Stimulated activated CD8-positive, alpha-beta memory T cell treated with anti-CD3 and anti-CD28 coated beads, Interleukin-2, amount 100 ng/mL, for 1 hour (primary cell): Measurements from ENCODE around the gene RAB5B.
A peak's percentile ranks its signal among the peaks of the same experiment; 100 is the strongest.
"Not testable (repeated sequence)": the region's sequence is repeated elsewhere in the genome, so short reads cannot be mapped to it uniquely, and the experiment has no call there.

Source experiments
- DNase-seq, 2 donors: peaks; one replicate each; pipeline ENCODE4 v3.0.0-alpha.2; 2020; ENCODE audit warnings: low read depth in 2 of 2

The RAB5B gene

DNA sequence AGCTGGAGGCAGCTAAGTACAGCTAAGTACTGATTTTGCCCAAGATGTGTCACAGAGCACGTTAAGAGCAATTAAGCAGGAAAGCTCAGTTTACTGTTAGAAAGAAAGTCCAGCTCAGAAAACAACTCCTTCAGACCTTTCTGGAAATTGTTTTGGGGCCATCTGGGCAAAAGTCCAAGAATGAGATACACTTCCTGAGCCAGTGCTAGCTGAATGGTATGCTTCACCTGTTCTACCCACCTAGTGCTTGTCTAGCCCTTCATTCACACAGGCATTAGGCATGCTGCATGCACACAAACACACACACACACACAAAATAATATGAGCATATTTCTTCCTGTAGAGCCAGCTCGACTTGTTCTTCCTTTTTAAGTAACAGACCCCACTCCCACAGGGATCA lies 40.3 kb downstream of the RAB5B start:
- DNase-seq: no peak

DNA sequence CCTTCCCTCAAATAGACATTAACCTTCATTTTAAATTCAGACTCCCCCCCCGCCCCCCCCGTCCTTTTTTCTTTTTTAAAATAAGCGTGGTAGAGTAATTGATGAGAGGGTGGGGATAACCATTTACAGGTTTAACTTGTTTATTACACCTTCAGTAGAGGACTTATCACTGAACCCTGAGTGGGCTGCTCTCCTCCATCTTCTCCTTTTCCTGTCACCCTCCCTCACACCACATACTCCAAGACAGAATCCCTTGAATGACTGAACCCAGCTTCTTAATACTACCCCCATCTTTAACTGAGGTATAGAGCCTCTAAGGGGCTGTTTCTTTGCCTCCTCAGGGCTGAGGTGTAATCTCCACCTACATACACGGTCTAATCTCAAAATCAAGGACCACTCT lies 43.3 kb downstream of the RAB5B start:
- no peak for DNase-seq

DNA sequence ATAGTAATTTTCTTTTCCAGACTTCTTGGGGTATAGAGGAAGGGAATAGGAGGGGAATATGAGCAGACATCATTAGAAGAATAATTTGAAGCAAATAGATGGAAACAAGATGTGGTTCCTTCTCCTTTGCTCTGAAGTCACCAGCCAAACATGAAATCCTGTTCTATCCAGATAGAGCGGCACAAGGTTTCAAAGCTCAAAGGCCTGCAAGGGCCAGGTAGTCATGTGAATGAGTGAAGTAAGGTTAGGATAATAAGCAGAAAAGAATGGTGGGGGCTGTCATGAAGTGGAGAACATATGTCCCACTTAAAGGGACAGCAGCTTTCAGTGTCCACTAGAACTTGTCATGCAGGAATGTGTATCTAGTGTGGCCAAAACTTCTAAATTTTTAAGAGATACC lies 44.5 kb downstream of the RAB5B start:
- DNase-seq: no peak

DNA sequence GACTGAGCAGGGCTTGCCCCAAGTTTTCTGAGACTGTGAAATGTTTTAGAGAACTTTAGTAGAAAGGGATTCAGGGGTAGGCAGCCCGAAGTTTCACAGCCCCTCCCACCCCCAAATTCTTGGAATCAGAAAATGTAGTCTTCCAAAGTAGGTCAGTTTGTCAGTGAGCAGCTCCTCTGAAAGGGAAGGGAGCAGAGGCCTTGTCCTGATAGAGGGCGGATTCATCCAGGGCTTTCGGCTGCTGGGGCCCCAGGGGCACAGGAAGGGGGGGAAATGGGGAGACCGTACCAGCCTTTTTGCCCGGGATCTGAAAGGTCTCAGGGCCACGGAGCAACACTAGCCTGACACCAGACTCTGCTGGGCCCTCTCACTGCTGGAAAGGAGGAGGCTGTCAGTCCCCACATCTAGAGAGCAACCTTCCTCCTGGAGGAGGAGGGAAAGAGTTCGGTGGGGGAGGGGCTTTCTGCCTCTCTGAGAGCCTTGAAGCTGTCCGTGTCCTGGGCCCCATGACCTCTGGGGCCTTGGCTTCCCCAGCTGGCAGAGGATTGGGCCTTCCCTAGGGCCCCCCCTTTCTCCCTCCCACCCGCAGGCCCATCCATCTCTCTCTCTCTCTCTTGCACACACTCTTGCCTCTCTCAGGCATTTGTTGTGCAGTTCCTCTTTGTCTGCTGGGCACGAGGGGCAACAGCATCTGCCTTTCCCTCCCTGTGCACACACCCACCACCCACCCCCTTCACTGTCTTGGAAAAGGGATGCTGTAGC lies 46.7 kb downstream of the RAB5B start, which contains the start of gene IKZF4:
IKZF4 (plus strand) TSS at position 621 of the 762 bp plus-strand sequence. CDS start 451 bp downstream, outside the sequence.
- DNase-seq: no peak

DNA sequence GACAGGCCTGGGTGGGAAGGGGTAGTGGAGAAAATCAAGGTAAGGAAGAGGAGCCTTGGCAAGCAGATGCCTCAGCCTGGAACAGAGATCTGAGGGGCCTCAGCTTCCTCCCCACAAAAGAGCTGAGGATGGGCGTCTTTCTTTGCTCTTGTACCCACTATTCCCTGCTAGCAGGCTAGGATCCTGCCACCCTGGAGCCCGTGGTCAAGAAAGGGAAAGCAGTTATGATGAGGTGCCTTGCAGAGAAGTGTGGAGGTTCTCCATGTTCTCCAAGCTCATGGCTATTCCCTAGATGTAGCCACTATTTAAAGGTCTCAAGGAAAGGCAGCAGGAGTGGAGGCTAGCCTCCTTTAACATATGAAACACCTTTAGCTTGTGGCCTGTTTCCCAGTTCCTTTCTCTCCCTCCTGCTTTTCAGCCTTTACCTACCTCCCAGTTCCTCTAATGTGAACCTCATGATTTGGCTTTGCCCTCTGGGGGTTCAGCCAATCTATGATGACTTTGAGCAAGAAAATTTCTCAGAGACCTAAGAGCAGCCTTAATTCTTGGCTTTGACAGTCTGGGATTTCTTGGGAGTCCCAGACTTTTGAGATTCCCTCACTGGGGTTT lies 48.1 kb downstream of the RAB5B start:
- no peak for DNase-seq

DNA sequence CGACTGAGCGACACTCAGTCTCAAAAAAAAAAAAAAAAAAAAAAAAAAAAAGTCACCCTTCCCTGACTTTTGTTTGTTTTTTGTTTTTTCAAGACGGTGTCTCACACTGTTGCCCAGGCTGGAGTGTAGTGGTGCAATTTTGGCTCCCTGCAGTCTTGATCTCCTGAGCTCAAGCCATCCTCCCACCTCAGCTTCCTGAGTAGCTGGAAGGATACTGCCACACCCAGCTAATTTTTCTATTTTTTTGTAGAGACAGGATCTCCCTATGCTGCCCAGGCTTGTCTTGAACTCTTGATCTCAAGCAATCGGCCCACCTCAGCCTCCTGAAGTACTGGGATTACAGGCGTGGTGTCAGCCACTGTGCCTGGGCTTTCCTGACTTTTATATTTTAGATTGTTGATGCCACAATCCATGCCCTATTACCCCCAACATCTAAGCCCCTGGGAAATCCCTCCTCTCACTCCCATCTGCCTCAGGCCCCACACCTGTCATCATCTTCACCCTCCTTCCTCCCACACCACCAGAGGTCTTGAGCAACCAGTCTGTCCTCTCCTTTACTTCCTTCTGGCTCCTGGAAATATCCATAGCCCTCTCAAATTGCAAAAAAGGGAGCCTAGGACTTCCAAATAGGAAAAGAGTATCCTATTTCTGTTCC lies 54.8 kb downstream of the RAB5B start:
- DNase-seq: no peak

DNA sequence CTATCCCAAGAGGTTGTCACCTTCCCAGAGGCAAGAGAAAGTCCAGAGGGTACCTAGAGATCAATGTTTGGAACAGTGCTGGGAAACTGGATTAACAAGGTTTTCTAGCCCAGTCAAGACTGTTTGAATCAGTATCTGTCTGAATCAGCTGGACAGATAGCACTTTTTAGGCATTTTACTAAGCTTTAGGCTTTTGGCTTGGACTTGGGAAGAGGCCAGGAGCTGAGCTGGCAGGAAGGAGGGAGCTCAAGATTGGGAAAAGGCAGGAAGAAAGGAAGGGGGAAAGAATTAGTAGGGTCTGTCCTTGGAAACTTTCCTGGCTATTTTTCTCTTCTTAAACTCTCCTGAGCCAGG lies 55.3 kb downstream of the RAB5B start:
- no peak for DNase-seq

DNA sequence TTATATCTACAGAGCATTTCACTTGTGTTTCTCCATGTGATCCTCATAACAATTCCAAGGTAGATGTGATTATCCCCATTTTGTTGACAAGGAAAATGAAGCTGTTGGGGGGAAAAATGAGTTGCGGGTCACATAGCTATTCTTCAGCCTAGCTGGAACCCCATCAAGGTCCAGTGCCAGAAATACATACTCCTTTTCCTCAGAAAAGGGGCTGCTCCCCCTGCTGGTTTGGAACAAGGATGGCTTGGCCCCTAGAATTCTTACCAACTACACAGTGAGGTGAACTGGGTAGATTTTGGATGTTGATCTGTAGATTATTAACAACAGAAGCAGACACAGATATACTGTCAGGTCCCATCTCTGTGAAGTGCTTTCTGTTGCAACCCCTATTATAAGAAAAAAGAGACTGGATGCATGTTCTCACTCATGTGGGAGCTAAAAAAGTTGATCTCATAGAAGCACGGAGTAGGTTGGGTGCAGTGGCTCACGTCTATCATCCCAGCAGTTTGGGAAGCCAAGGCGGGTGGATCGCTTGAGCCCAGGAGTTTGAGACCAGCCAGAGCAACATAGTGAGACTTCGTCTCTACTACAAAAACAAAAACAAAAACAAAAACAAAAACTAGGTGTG lies 55.9 kb downstream of the RAB5B start:
- DNase-seq: no peak

DNA sequence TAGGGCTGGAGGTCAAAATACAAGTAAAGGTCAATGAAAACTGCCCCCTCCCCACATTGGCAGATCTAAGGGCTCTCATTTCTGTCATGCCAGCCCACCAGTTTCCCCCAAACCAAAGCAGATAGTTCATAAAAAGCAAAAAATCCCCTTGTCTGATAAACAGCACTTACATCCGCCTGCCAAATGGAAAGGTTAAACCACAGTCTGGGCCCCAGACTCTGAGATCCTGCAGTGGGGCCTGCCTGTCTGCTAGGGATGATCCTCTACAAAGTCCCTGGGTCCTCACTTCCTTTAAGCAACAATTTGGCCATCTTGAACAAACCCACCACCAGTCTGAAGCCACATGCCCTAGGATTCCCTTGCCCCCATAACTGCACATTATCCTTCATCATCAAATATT lies 58.1 kb downstream of the RAB5B start:
- DNase-seq: no peak

DNA sequence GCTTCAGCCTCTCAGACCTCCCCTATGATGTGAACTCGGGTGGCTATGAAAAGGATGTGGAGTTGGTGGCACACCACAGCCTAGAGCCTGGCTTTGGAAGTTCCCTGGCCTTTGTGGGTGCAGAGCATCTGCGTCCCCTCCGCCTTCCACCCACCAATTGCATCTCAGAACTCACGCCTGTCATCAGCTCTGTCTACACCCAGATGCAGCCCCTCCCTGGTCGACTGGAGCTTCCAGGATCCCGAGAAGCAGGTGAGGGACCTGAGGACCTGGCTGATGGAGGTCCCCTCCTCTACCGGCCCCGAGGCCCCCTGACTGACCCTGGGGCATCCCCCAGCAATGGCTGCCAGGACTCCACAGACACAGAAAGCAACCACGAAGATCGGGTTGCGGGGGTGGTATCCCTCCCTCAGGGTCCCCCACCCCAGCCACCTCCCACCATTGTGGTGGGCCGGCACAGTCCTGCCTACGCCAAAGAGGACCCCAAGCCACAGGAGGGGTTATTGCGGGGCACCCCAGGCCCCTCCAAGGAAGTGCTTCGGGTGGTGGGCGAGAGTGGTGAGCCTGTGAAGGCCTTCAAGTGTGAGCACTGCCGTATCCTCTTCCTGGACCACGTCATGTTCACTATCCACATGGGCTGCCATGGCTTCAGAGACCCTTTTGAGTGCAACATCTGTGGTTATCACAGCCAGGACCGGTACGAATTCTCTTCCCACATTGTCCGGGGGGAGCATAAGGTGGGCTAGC lies 60.9 kb downstream of the RAB5B start:
- DNase-seq: no peak

DNA sequence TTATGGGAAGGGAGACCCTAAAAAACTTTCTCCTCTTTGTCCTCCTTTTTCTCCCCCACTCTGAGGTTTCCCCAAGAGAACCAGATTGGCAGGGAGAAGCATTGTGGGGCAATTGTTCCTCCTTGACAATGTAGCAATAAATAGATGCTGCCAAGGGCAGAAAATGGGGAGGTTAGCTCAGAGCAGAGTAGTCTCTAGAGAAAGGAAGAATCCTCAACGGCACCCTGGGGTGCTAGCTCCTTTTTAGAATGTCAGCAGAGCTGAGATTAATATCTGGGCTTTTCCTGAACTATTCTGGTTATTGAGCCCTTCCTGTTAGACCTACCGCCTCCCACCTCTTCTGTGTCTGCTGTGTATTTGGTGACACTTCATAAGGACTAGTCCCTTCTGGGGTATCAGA lies 63.3 kb downstream of the RAB5B start:
- no peak for DNase-seq

DNA sequence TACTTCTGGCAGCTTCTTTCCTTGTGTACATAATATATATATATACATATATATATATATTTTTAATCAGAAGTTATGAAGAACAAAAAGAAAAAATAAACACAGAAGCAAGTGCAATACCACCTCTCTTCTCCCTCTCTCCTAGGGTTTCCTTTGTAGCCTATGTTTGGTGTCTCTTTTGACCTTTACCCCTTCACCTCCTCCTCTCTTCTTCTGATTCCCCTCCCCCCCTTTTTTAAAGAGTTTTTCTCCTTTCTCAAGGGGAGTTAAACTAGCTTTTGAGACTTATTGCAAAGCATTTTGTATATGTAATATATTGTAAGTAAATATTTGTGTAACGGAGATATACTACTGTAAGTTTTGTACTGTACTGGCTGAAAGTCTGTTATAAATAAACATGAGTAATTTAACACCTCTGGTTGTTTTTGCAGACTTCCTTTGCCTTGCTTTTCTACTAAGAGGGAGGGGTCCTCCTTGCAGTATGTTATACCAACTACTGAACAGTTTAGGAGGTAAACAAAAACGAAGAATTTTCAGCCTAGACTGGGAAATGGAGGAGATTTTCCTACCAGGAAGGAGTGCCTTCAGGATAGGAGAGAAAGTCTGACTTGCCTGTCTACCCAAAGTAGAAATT lies 64.3 kb downstream of the RAB5B start:
- no peak for DNase-seq

DNA sequence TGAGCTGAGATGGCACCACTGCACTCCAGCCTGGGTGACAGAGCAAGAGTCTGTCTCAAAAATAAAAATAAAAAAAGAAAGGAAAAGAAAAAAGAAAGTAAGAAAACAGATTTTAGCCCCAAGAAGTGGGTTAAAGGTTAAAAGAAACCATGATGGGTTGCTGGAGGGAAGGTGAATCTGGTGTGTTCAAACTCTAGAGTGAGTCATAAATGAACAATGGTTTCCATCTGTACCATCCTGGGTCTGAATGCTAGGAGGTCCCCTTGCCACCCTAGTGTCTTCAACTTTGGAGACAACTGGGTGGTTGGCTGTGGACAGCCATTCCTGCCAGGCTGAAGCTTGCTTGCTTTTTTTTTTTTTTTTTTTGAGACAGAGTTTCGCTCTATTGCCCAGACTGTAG lies 66.3 kb downstream of the RAB5B start:
- no peak for DNase-seq

DNA sequence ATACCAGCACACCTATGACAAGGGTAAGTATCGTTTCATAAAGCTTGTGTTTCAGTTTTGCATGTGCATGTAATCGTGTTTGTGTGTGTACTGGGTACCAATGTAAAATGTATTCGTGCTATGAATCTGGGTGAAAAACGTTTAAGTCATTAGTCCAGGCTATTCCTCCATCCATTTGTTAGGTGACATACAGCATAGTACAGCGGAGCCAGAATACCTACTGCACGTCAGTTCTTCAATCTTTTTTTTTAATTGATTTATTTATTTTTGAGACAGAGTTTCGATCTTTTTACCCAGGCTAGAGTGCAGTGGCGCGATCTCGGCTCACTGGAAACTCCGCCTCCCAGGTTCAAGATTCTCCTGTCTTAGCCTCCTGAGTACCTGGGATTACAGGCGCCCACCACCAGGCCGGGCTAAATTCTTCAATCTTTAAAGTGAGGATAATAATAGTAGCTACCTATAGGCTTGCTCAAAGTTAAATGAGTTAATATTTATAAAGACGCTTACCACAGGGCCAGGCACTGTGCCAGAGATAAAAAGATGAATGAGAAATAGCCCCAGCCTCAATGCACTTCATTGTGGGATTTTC lies 67.2 kb downstream of the RAB5B start:
- DNase-seq: no peak

DNA sequence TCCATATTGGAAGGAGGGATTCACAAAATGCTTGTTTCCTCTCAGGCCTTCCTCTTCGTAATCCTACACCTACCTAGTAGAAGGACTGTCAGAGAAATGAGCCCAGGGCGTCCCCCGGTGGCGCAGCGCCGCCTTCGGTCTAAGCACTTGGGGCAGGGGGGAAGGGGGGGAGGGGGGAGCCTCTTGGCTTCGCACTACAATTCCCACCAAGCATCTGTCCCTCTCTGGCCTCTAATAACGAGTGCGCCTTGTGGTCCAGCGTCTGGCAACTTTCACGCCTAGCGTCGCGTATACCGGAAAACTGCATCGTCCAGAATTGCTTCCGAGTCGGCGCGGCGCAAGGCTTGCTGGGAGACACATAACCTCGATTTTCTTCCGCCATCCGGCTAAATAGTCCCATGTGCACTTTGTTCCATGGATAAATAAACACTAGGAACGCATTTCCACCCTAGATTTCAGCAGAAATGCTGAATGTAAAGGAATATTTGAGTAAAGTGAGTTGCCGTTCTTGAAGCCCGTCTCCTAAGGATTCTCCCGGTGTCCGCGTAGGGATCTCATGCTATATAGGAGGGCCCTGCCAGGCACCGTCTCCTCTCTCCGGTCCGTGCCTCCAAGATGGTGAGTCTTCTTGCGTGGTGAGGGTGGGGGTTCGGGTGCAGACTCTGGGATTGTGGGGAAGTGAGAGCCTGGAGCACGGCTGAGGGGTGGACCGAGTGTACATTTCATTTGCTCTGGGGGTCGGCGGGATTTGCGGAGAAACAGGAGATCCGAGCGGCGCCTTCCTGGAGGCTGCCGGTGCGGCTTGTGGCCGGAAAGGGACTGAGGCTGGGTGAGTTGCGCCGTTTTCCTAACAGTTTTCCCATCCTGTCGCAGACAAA lies 67.9 kb downstream of the RAB5B start, which contains the start of gene RPS26:
RPS26 (plus strand) TSS at position 367 of the 878 bp plus-strand sequence; CDS start at position 616, 249 bp downstream.
- DNase-seq: peak; percentile 80 to 83

DNA sequence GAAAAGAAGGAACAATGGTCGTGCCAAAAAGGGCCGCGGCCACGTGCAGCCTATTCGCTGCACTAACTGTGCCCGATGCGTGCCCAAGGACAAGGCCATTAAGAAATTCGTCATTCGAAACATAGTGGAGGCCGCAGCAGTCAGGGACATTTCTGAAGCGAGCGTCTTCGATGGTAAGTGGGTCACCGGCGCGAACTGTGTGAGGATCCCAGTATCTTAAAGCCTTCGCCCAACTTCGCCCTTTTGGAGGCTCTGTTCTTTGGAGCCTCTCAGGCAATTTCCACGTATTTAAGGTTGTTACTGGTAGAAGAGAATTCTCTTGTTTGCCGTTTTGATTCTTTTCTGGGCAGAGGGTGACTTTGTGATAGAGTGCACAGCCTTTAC lies 68.5 kb downstream of the RAB5B start:
- not testable (repeated sequence) for DNase-seq

DNA sequence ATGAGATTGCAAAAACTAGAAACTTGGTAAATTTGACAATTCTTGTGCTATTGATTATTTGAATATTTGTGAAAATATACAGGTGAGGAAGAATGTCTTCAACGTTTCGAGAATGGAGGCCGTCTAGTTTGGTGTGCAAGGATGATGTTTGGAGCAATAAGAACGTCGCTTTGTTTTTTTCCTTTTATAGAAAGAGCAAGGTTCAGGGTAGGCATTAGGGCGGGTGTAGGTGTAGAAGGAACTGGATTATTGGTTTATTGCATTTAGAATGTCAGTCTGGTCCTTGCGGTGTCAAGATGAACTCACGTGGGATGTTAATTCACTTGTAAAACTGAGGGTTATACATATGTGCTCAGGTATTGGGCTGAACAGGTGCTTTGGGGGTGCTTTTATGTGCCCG lies 69.0 kb downstream of the RAB5B start:
- no peak for DNase-seq
